A673 (cell line): ENCODE results near the gene EXOC6. TPM values are rescaled to one million over a fixed set of nuclear protein-coding genes. Genes with fewer than 3 reads are reported as not detected.

Source experiments
- BruUV-seq: library from RNA; stranded (reverse); fragments of 400-500 nt; replicated peaks from 2 replicates; lab custom pipeline; 2021; lab: Mats Ljungman, UMichigan
- CTCF ChIA-PET: fragments of 300-600 bp; sonication (Branson Sonifier 250); formaldehyde crosslinking; loops from one replicate; lab custom pipeline; 2022; ENCODE audit warnings: antibody characterized with exemption; lab: Charles Lee
- POLR2A ChIA-PET: fragments of 300-600 bp; sonication (Branson Sonifier 250); formaldehyde crosslinking; loops from one replicate; lab custom pipeline; 2022; ENCODE audit warnings: antibody characterized with exemption; ENCODE audit not compliant: low non-redundant PET; lab: Charles Lee
- DNase-seq: peaks from one replicate; pipeline ENCODE4 v3.0.0-alpha.2; 2015; ENCODE audit warnings: low spot score
- H3K27ac ChIP-seq: fragments of 200-600 bp; sonication (generic); 2 replicates; pipeline ENCODE4 v1.5.1; 2016; ENCODE audit warnings: mixed run types, low read depth, mild to moderate bottlenecking, mixed read lengths, antibody characterized with exemption, low read length; ENCODE audit not compliant: poor library complexity, severe bottlenecking
- H3K27me3 ChIP-seq: fragments of 200-600 bp; sonication (generic); replicated peaks from 2 replicates; pipeline ENCODE4 v1.6.1; 2017; ENCODE audit warnings: mixed run types, low read depth, mild to moderate bottlenecking, mixed read lengths, antibody characterized with exemption, low read length; ENCODE audit not compliant: insufficient read depth, poor library complexity
- H3K36me3 ChIP-seq: fragments of 200-600 bp; sonication (generic); 2 replicates; pipeline ENCODE4 v1.6.1; 2016; ENCODE audit warnings: mixed run types, mild to moderate bottlenecking, mixed read lengths, antibody characterized with exemption, low read length; ENCODE audit not compliant: insufficient read depth, poor library complexity, severe bottlenecking
- H3K4me1 ChIP-seq: fragments of 200-600 bp; sonication (generic); 2 replicates; pipeline ENCODE4 v1.6.1; 2017; ENCODE audit warnings: mixed run types, mild to moderate bottlenecking, mixed read lengths, antibody characterized with exemption, low read length; ENCODE audit not compliant: insufficient read depth, poor library complexity, severe bottlenecking
- H3K4me3 ChIP-seq: fragments of 200-600 bp; sonication (generic); 2 replicates; pipeline ENCODE4 v1.5.1; 2016; ENCODE audit warnings: low read depth, mixed run types, mild to moderate bottlenecking, mixed read lengths, low read length; ENCODE audit not compliant: poor library complexity, severe bottlenecking
- H3K9me3 ChIP-seq: fragments of 200-600 bp; sonication (generic); 2 replicates; pipeline ENCODE4 v1.6.1; 2016; ENCODE audit warnings: mixed run types, low read depth, mild to moderate bottlenecking, mixed read lengths, antibody characterized with exemption, low read length; ENCODE audit not compliant: poor library complexity, severe bottlenecking
- EZH2 ChIP-seq: fragments of 200-600 bp; sonication (generic); IDR thresholded peaks from 2 replicates; pipeline ENCODE4 v1.6.1; 2017; ENCODE audit warnings: borderline replicate concordance, low read depth, mild to moderate bottlenecking, mixed read lengths, antibody characterized with exemption, low read length; ENCODE audit not compliant: poor library complexity, severe bottlenecking
- intact Hi-C: fragments of 100-400 bp; cut with micrococcal nuclease; formaldehyde crosslinking; loops from one replicate; pipeline ENCODE4 v1.10.0; 2022; ENCODE audit not compliant: unreplicated experiment
- total RNA-seq: library from RNA; stranded (reverse); gene quantifications from 2 replicates; pipeline ENCODE4 v1.2.3, GENCODE V29; 2021
- TF ChIP-seq, protein P1 (sequence below): fragments of 300-800, 200-600 bp; sonication (generic); conservative IDR thresholded peaks from 2 replicates; pipeline ENCODE4 v1.5.1; 2017; ENCODE audit warnings: low read depth, mild to moderate bottlenecking, antibody characterized with exemption, low read length, moderate library complexity, mixed read lengths

EXOC6 gene
- total RNA-seq, 1 experiment from 2014 or later: 35.0 TPM

DNA sequence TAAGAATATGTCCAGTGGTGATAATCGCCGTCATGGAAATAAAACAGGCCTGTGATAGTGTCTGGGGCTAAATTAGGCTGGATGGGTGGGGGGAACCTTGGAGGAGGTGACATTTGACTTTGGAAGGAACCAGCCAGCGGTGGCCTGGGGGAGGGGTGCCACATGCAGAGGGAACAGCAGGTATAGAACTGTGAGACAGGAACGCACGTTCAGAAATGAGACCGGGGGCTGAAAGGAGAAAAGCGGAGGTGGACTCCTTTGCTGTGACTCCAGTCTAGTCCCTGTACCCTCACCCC lies 222.8 kb downstream of the EXOC6 start:
- no peaks in the 10 kb centered on the region for H3K9me3 ChIP-seq
- no peak overlapping the region for H3K4me3 ChIP-seq
- peaks cover 97% of the 10 kb centered on the region for H3K27me3 ChIP-seq
- ChIA-PET POLR2A (no interaction called here), CTCF (no interaction called here)
- H3K36me3 ChIP-seq: no peaks in the 10 kb centered on the region
- TF ChIP-seq EZH2: no peak
- TF ChIP-seq, protein P1, sequence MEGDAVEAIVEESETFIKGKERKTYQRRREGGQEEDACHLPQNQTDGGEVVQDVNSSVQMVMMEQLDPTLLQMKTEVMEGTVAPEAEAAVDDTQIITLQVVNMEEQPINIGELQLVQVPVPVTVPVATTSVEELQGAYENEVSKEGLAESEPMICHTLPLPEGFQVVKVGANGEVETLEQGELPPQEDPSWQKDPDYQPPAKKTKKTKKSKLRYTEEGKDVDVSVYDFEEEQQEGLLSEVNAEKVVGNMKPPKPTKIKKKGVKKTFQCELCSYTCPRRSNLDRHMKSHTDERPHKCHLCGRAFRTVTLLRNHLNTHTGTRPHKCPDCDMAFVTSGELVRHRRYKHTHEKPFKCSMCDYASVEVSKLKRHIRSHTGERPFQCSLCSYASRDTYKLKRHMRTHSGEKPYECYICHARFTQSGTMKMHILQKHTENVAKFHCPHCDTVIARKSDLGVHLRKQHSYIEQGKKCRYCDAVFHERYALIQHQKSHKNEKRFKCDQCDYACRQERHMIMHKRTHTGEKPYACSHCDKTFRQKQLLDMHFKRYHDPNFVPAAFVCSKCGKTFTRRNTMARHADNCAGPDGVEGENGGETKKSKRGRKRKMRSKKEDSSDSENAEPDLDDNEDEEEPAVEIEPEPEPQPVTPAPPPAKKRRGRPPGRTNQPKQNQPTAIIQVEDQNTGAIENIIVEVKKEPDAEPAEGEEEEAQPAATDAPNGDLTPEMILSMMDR: no peak
- no peak for DNase-seq
- intact Hi-C loops: loop anchor here (5.0 kb wide), 1 partner anchor 179 kb away; no protein-coding TSS in a partner anchor
- no TSS peak for BruUV-seq
- H3K4me1 ChIP-seq: peaks cover 25% of the 10 kb centered on the region
- no peak overlapping the region for H3K27ac ChIP-seq

DNA sequence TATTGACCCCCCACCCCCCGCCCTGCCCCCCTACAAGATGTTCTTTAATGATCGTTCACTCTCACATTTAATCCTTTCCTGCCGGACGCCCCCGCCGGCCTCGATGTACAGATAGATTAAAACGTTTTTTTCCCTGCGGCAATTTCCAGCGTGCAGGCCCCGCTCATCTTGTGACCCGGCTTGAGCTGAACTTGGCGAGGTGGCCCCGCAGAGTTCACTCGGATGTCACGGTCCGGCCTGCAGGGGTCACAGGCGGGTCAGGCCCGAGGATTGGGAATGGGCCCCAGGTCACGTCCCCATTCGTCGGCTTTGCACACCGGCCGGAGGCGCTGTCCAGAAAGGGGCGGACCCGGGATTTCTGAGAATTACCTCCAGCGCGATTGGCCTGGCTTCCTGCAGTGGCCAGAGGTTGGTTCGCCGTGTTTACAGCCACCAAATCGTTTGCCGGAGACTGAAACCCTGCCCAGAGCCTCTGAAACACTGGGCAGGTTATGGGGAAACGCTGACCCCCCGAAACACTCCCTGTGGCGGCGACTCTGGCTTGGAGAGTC lies 223.4 kb downstream of the EXOC6 start:
- intact Hi-C loops: loop anchor here (5.0 kb wide), 1 partner anchor 179 kb away; no protein-coding TSS in a partner anchor
- CTCF ChIA-PET: no interaction called here
- DNase-seq: no peak

DNA sequence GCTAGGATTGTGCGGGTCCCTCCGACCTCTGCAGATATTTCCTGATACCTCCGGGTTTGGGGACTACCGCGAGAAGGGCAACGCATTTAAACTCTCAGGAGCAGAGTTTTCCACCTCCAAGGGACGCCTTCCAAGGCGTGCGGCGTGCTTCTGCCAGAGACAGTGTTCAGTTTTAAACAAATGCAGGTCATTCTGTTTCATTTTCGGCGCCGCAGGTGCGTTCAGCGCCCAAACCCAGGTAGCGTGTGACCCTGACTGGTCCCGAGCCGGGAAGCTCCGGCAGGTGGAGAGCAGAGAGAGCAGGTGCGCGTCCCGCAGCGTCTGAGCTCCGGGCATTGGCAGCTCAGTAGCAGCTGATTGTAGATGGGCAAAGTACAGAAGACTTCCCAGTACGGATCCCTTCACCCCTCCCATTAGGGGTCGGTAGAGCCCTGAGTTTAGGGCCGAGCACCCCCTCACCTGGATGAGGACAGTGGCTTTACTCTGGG lies 223.9 kb downstream of the EXOC6 start:
- no peak for DNase-seq
- BruUV-seq: no TSS peak
- peak overlapping the region; percentile 1 for H3K4me3 ChIP-seq
- peaks cover 25% of the 10 kb centered on the region for H3K4me1 ChIP-seq
- POLR2A ChIA-PET: no interaction called here
- no peaks in the 10 kb centered on the region for H3K36me3 ChIP-seq
- no peak overlapping the region for H3K27ac ChIP-seq
- intact Hi-C loops: loop anchor here (5.0 kb wide), 1 partner anchor 180 kb away; no protein-coding TSS in a partner anchor
- H3K27me3 ChIP-seq: peaks cover 97% of the 10 kb centered on the region
- CTCF ChIA-PET: no interaction called here
- H3K9me3 ChIP-seq: no peaks in the 10 kb centered on the region
- TF ChIP-seq, protein P1: no peak
- peak; percentile 72 for TF ChIP-seq EZH2

More for the DNA sequence above, 223.4 kb downstream of the EXOC6 start:
- Histone ChIP-seq H3K27me3 (peaks cover 97% of the 10 kb centered on the region), H3K4me1 (peaks cover 25% of the 10 kb centered on the region), H3K27ac (no peak overlapping the region), H3K36me3 (no peaks in the 10 kb centered on the region), H3K9me3 (no peaks in the 10 kb centered on the region), H3K4me3 (peak overlapping the region; percentile 1)
- TF ChIP-seq, protein P1: no peak
- no peak for TF ChIP-seq EZH2
- no TSS peak for BruUV-seq
- POLR2A ChIA-PET: no interaction called here
